GM20000 (cell line): ENCODE measurements around the gene CYTH1.

Source experiments
- DNase-seq: peaks from one replicate; pipeline ENCODE4 v3.0.0; 2012; ENCODE audit warnings: low spot score
- CTCF ChIP-seq: IDR thresholded peaks from 2 replicates; pipeline ENCODE4 v1.5.1; 2012; ENCODE audit warnings: mild to moderate bottlenecking, control low read depth; ENCODE audit errors: extremely low read depth, missing control alignments

CYTH1 gene

GRCh38 chr17:78747488-78747887 is 34.6 kb downstream of the CYTH1 start:
- no peak for TF ChIP-seq CTCF
- DNase-seq: no peak

- no peak for TF ChIP-seq CTCF
- no peak for DNase-seq
Observed at GRCh38 chr17:78746949-78747269, 35.2 kb downstream of the CYTH1 start.

- DNase-seq: no peak
- no peak for TF ChIP-seq CTCF
Observed at GRCh38 chr17:78746263-78746948, 35.7 kb downstream of the CYTH1 start.

GRCh38 chr17:78745407-78746088 is 36.5 kb downstream of the CYTH1 start:
- no peak for DNase-seq
- no peak for TF ChIP-seq CTCF

GRCh38 chr17:78742901-78743300 is 39.2 kb downstream of the CYTH1 start:
- no peak for TF ChIP-seq CTCF
- no peak for DNase-seq

GRCh38 chr17:78741644-78742284 is 40.3 kb downstream of the CYTH1 start:
- no peak for DNase-seq

More at GRCh38 chr17:78741644-78742284, 40.3 kb downstream of the CYTH1 start:
- TF ChIP-seq CTCF: no peak
